K562 (cell line): ENCODE data around the gene LASP1. TPM values are rescaled to one million over a fixed set of nuclear protein-coding genes. Genes with fewer than 3 reads are reported as not detected.

Experiments used
- ELF2 ChIP-seq: fragments of 250-450 bp; sonication (Bioruptor Pico); IDR thresholded peaks from 2 replicates; pipeline ENCODE4 v1.5.0; 2021; ENCODE audit warnings: mild to moderate bottlenecking
- FOS ChIP-seq: IDR thresholded peaks from 3 replicates; pipeline ENCODE4 v1.6.1; 2011; ENCODE audit not compliant: insufficient read length; ENCODE audit errors: extremely low read depth
- GATAD2A ChIP-seq: fragments of 450-650 bp; IDR thresholded peaks from 2 replicates; pipeline ENCODE4 v1.6.1; 2017
- GTF2E2 ChIP-seq: fragments of 200-800 bp; sonication (Bioruptor generic); IDR thresholded peaks from 2 replicates; pipeline ENCODE4 v1.6.1; 2016; ENCODE audit warnings: missing genetic modification characterization, missing compliant biosample characterization
- HIVEP1 ChIP-seq: fragments of 250-450 bp; sonication (Bioruptor Pico); IDR thresholded peaks from 2 replicates; pipeline ENCODE4 v1.4.0; 2020; ENCODE audit warnings: mild to moderate bottlenecking
- IRF1 ChIP-seq: sonication (generic); formaldehyde crosslinking; IDR thresholded peaks from 2 replicates; pipeline ENCODE4 v1.8.0; 2022; ENCODE audit warnings: missing genetic modification reagents, mild to moderate bottlenecking, borderline replicate concordance
- KAT2B ChIP-seq: IDR thresholded peaks from one replicate; pipeline ENCODE4 v1.6.1; 2012; ENCODE audit warnings: low read depth, mild to moderate bottlenecking, control low read depth, inconsistent platforms, low read length, moderate library complexity
- LARP7 ChIP-seq: fragments of 450-650 bp; IDR thresholded peaks from 2 replicates; pipeline ENCODE4 v1.6.1; 2016
- MAFG ChIP-seq: fragments of 450-650 bp; conservative IDR thresholded peaks from 2 replicates; pipeline ENCODE4 v1.6.1; 2016; ENCODE audit warnings: missing genetic modification characterization, missing compliant biosample characterization
- MEF2D ChIP-seq: conservative IDR thresholded peaks from 2 replicates; pipeline ENCODE4 v1.6.1; 2016; ENCODE audit warnings: low read depth, missing genetic modification characterization, missing compliant biosample characterization
- MTA3 ChIP-seq: fragments of 450-650 bp; formaldehyde crosslinking; IDR thresholded peaks from 2 replicates; pipeline ENCODE4 v1.6.1; 2017; ENCODE audit warnings: mild to moderate bottlenecking, borderline replicate concordance
- NFIC ChIP-seq: fragments of 450-650 bp; IDR thresholded peaks from 2 replicates; pipeline ENCODE4 v1.6.1; 2017; ENCODE audit warnings: mild to moderate bottlenecking, inconsistent platforms
- NFRKB ChIP-seq: fragments of 450-650 bp; IDR thresholded peaks from 2 replicates; pipeline ENCODE4 v1.6.1; 2016; ENCODE audit warnings: low read depth
- RFX7 ChIP-seq: fragments of 250-450 bp; sonication (Bioruptor Pico); IDR thresholded peaks from 2 replicates; pipeline ENCODE4 v1.5.1; 2021; ENCODE audit warnings: mild to moderate bottlenecking
- TAL1 ChIP-seq: fragments of 450-650 bp; IDR thresholded peaks from 2 replicates; pipeline ENCODE4 v1.6.1; 2016; ENCODE audit warnings: mild to moderate bottlenecking
- ZNF143 ChIP-seq: sonication (generic); formaldehyde crosslinking; IDR thresholded peaks from 2 replicates; pipeline ENCODE4 v1.9.0; 2022; ENCODE audit warnings: mild to moderate bottlenecking, missing genetic modification reagents
- ZNF239 ChIP-seq: fragments of 250-450 bp; sonication (Bioruptor Pico); IDR thresholded peaks from 2 replicates; pipeline ENCODE4 v1.4.0; 2020; ENCODE audit warnings: mild to moderate bottlenecking
- ZNF436 ChIP-seq: fragments of 250-450, 450-650 bp; sonication (Bioruptor Pico); formaldehyde crosslinking; IDR thresholded peaks from 2 replicates; pipeline ENCODE4 v1.7.0; 2020; ENCODE audit warnings: mild to moderate bottlenecking
- ZNF584 ChIP-seq: fragments of 200-800 bp; sonication (Bioruptor generic); IDR thresholded peaks from 2 replicates; pipeline ENCODE4 v1.6.1; 2016; ENCODE audit warnings: low read depth, mild to moderate bottlenecking, missing genetic modification characterization, missing compliant biosample characterization
- ZNF699 ChIP-seq: fragments of 250-450 bp; sonication (Bioruptor Pico); IDR thresholded peaks from 2 replicates; pipeline ENCODE4 v1.8.0; 2021; ENCODE audit warnings: mild to moderate bottlenecking, moderate library complexity; ENCODE audit not compliant: insufficient replicate concordance
- polyA plus RNA-seq, 8 experiments: library from polyadenylated mRNA; depleted of rRNA in 4 of 8; stranded (reverse) in 5 of 8; unstranded in 3 of 8; fragments of >200 nt; fragmentation: Nextera tagmentation in 2 of 8; fragmentation: Illumina TruSeq in 1 of 8; extraction: Ambion mirVana in 2 of 8; extraction: Trizol in 1 of 8; gene quantifications; 2 replicates each; pipeline versions ENCODE4 v1.2.1 to v1.2.3, GENCODE V29; 2011 to 2014; ENCODE audit warnings: inconsistent platforms in 1 of 8, missing spikeins in 1 of 8
- total RNA-seq, 7 experiments: library from RNA; depleted of rRNA in 6 of 7; stranded (reverse); fragments of >200 nt in 6 of 7; fragmentation: Illumina TruSeq in 2 of 7; extraction: Trizol in 2 of 7; gene quantifications; 2 replicates each; pipeline versions ENCODE4 v1.2.1 to v1.2.3, GENCODE V29; 2011 to 2021; ENCODE audit warnings: low replicate concordance in 1 of 7
- TF ChIP-seq, protein P1 (sequence below): fragments of 250-450 bp; sonication (Bioruptor Pico); IDR thresholded peaks from 2 replicates; pipeline ENCODE4 v1.5.0; 2021; ENCODE audit warnings: mild to moderate bottlenecking, moderate library complexity
- TF ChIP-seq, protein P2 (sequence below): sonication (generic); formaldehyde crosslinking; IDR thresholded peaks from 2 replicates; pipeline ENCODE4 v1.8.1; 2023; ENCODE audit warnings: mild to moderate bottlenecking, missing genetic modification reagents, moderate library complexity
- TF ChIP-seq, protein P3 (sequence below): IDR thresholded peaks from 2 replicates; pipeline ENCODE4 v1.6.1; 2011; ENCODE audit not compliant: insufficient read length; ENCODE audit errors: extremely low read depth

Gene LASP1
- total and polyA plus RNA-seq, 9 of the 15 experiments (the other 6 are each of a cell fraction or from before 2014, with no cell fraction given): 23.0 to 125 (median 55.3) TPM

DNA sequence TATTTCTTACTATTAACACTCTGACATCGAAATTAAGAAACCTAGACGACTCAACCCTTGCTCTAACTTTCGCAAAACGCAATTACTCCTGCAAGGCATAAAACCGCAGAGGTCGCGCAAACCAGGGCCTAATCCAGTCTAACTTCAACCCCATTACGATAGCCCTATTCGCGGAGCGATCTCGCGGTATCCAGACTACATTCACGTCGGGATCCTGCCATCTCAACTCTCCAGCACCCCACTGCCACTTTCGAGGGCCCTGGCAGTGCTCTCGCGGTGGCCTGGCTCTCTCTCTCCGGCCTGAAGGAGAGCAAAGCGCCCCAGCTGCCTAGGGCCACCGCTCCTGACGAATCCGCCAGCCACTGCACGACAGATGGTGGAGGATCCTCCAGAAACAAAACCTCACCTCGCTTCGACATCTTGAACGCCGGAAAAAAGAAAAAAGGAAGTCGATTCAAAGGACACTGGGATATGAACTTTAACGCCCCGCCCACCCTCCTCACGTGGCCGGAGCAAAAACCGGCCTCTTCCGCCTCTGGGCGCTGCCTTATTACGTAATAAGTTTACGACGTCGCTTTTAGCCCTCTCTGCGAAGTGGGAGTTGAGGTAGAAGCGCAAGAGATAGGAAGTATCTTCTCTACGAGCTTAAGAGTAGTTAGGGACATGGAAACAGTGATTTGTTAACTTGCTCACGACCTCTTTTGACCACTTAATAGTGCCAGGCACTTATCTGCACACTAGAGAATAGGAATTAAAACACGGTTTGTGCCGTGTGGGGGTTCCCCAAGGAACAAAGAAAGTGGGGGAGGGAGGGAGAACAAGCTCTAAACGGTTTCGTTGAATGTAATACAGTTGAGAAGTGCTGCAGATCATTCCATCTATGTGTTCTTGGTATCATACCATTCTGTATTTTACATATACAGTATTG lies 16.3 kb upstream of the LASP1 start, which contains the start of gene RPL23 (continued):
- TF ChIP-seq, protein P1, sequence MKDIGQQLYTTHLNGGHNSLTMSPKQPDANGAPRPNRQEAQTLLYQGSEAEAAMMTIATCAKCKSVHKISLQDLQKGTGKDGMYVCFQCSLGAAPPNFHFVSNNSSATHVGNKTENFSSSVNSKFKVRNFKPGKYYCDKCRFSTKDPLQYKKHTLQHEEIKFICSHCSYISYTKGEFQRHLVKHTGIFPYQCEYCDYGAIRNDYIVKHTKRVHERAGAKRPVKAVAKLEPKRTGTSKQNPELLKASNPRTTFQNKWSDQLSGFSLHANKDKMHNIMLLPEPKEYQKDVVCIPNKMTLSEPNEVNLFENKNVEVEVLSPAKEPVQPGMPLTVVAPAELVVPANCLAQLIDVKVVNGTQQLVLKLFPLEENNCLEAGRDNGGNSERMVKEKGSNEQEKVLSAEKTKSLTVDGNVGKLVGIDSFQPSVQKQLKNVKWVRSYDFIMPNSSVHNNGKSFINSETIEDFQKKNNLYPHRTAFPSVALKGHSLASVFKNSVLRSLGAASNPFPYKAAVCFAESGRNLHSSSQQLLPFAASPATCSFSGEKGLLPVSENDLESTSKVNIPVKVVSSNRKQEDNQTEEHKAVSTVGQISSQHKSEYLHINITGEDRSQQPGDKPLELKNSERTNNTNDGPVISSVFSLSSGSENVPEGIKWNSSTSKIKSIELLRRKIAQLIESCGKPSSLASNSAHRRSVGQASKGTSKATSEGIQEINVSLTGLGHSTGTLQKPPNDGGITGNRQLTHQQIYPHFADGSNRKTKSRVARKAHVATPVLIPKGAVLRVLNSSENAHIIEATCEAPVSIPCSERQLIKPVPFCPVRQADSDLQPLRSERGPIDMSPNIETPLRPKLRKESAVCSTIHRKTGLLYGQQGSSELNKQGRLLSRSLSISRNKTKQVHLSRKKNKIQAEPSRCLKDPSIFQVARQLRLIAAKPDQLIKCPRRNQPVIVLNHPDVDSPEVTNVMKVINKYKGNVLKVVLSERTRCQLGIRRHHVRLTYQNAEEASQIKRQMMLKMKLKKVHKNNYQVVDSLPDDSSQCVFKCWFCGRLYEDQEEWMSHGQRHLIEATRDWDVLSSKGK (CRISPR knock-in tag): no peak
- no peak for TF ChIP-seq HIVEP1 (CRISPR knock-in tag)
- TF ChIP-seq KAT2B: no peak
- no peak for TF ChIP-seq TAL1
- TF ChIP-seq NFRKB: peak; percentile 91
- TF ChIP-seq IRF1 (CRISPR knock-in tag): no peak
- 0 out of 2 replicates have a peak, but pooled peaks have one; percentile 16 for TF ChIP-seq MEF2D (tag)
- TF ChIP-seq ZNF143 (CRISPR knock-in tag): peak; percentile 50; the same call in 1 of the 2 replicates
- peak; percentile 47; the same call in 1 of the 2 replicates for TF ChIP-seq ZNF436 (CRISPR knock-in tag)
- TF ChIP-seq ZNF699 (CRISPR knock-in tag): no peak
- no peak for TF ChIP-seq MAFG (tag)
- peak; percentile 97 for TF ChIP-seq ELF2 (CRISPR knock-in tag)
- TF ChIP-seq, protein P2, sequence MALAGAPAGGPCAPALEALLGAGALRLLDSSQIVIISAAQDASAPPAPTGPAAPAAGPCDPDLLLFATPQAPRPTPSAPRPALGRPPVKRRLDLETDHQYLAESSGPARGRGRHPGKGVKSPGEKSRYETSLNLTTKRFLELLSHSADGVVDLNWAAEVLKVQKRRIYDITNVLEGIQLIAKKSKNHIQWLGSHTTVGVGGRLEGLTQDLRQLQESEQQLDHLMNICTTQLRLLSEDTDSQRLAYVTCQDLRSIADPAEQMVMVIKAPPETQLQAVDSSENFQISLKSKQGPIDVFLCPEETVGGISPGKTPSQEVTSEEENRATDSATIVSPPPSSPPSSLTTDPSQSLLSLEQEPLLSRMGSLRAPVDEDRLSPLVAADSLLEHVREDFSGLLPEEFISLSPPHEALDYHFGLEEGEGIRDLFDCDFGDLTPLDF (CRISPR knock-in tag): 0 out of 2 replicates have a peak, but pooled peaks have one; percentile 27
- TF ChIP-seq GATAD2A: no peak
- TF ChIP-seq ZNF239 (CRISPR knock-in tag): no peak; the same call in 1 of the 2 replicates
- TF ChIP-seq LARP7: peak; percentile 91
- TF ChIP-seq, protein P3, sequence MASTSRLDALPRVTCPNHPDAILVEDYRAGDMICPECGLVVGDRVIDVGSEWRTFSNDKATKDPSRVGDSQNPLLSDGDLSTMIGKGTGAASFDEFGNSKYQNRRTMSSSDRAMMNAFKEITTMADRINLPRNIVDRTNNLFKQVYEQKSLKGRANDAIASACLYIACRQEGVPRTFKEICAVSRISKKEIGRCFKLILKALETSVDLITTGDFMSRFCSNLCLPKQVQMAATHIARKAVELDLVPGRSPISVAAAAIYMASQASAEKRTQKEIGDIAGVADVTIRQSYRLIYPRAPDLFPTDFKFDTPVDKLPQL: peak; percentile 88
- TF ChIP-seq MTA3: peak; percentile 75
- no peak for TF ChIP-seq RFX7 (CRISPR knock-in tag)
- TF ChIP-seq GTF2E2 (tag): peak; percentile 95
- no peak for TF ChIP-seq ZNF584 (CRISPR knock-in tag)
- peak; percentile 66; the same call in 1 of the 2 replicates for TF ChIP-seq NFIC
- no peak for TF ChIP-seq FOS
